ENCODE results near the gene PLA2G10.
A peak's percentile ranks its signal among the peaks of the same experiment; 100 is the strongest.
"Not testable (repeated sequence)": the region's sequence is repeated elsewhere in the genome, so short reads cannot be mapped to it uniquely, and the experiment has no call there.

Gene PLA2G10

DNA sequence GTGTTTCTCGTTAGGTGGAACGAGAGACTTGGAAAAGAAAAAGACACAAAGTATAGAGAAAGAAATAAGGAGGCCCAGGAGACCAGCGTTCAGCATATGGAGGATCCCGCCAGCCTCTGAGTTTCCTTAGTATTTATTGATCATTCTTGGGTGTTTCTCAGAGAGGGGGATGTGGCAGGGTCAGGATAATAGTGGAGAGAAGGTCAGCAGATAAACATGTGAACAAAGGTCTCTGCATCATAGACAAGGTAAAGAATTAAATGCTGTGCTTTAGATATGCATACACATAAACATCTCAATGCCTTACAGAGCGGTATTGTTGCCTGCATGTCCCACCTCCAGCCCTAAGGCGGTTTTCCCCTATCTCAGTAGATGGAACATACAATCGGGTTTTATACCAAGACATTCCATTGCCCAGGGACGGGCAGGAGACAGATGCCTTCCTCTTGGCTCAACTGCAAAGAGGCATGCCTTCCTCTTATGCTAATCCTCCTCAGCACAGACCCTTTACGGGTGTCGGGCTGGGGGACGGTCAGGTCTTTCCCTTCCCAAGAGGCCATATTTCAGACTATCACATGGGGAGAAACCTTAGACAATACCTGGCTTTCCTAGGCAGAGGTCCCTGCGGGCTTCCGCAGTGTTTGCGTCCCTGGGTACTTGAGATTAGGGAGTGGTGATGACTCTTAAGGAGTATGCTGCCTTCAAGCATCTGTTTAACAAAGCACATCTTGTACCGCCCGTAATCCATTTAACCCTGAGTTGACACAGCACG is 57.7 kb downstream of the PLA2G10 start:
- not testable (repeated sequence) for H3K36me3 ChIP-seq (ENCODE audit: insufficient read depth, low read length); H3K9me3 ChIP-seq (ENCODE audit: control insufficient read depth, insufficient read depth, low read length)
- H3K4me1 ChIP-seq (ENCODE audit: insufficient read depth, low read length): peaks cover 28% of the 10 kb centered on the region
- H3K9ac ChIP-seq (ENCODE audit: low read depth, low read length): peak overlapping the region; percentile 29

DNA sequence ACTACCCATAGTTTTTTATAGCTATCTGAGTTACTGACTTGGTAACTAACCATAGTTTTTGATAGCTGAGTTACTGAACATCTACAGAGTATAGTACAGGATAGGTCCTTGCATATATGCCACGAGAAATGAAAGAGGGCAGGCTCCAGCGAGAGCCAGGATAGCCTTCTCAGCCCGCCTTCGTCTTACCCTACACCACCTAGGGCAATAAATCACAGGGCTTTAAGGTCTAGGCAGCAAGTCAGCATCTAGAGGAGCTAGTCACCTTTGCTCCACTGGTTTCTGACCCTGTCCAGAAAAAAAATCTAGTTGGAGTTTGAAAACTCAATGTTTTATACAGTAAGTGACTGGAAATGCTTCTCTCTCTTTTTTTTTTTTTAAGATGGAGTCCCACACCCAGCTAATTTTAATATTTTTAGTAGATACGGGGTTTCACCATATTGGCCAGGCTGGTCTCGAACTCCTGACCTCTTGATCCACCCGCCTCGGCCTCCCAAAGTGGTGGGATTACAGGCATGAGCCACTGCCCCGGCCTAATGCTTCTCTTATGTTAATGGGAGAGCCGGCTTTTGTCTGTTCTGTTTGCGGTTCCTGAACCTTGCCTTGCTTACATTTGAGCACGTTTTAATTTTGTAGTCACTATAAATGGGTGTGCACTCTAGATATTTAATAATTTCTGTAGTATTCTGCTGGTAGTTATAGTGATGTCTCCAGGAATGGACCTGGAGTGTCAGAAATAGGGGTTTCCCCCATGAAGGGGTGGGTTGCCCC is 58.5 kb downstream of the PLA2G10 start:
- Histone ChIP-seq H3K9ac (ENCODE audit: low read depth, low read length) (peak overlapping the region; percentile 29), H3K36me3 (ENCODE audit: insufficient read depth, low read length) (peaks cover 4% of the 10 kb centered on the region; the same call in 1 of the 2 replicates), H3K4me1 (ENCODE audit: insufficient read depth, low read length) (peaks cover 23% of the 10 kb centered on the region), H3K9me3 (ENCODE audit: control insufficient read depth, insufficient read depth, low read length) (no peaks in the 10 kb centered on the region)

DNA sequence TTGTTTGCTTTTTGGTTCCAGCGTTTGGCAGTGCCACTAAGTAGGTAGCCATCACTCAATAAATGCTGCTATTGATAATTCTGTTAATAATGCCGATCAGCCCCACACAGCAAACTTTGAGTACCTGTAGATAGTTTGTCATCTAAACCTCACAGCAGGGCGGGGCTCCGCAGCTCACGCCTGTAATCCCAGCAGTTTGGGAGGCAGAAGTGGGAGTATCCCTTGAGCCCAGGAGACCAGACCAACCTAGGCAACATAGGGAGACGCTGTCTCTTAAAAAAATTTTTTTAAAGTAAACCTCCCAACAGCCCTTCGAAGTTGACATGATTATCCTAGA is 59.8 kb downstream of the PLA2G10 start:
- peaks cover 18% of the 10 kb centered on the region for H3K4me1 ChIP-seq (ENCODE audit: insufficient read depth, low read length)
- peak overlapping the region; percentile 97; the same call in 1 of the 2 replicates for H3K9ac ChIP-seq (ENCODE audit: low read depth, low read length)
- H3K36me3 ChIP-seq (ENCODE audit: insufficient read depth, low read length): peaks cover 2% of the 10 kb centered on the region; the same call in 1 of the 2 replicates

DNA sequence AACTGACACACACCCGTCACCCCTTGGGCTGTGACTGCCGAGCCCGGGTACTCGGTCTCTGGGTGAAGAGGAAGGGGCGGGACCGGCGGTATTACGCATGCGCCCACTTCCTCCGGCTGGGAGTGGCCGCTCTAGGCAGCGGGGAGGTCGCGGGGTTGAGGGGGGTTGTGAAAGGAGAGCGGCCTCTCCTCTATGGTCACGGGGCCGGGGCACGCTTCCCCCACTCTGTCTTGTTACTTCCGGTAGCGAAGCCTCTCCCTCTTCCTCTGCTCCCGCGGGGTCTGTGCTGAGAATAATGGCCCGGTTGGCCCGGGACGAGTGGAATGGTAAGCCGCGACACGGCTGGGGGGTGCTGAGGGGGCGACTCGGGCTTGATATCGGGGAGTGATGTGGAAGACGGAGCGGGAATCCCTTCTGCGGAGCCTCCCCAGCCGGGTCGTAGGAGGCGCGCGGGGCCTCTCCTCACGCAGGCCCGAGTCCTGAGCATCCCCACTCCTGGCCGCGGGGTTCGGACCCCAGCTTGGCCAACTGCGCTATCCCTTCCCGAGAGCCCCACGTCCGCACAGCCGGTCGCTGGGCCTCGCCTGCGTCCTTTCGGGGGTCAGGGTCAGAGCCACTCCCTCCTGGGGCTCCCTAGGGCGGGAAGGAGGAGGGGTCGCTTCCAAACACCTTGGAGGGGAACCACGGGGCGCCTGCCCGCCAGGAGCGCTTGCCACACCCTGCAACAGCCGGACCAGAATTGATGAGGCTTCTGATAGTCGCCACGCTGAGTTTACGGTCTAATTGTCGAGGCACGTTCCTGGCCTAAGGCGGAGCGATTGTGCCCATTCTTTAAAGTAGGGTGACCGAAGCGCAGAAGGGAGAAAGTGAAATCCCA is 61.2 kb downstream of the PLA2G10 start, which contains the start of gene BFAR:
Gene BFAR (plus strand): TSS at position 259 of the 877 bp plus-strand sequence. CDS start 11,396 bp downstream, outside the sequence.
- no peaks in the 10 kb centered on the region for H3K36me3 ChIP-seq (ENCODE audit: insufficient read depth, low read length)
- no peaks in the 10 kb centered on the region for H3K9me3 ChIP-seq (ENCODE audit: control insufficient read depth, insufficient read depth, low read length)
- H3K4me1 ChIP-seq (ENCODE audit: insufficient read depth, low read length): peaks cover 26% of the 10 kb centered on the region
- peak within 1 kb of the TSS; percentile 97 for H3K9ac ChIP-seq (ENCODE audit: low read depth, low read length)

More for the DNA sequence above, 59.8 kb downstream of the PLA2G10 start:
- no peaks in the 10 kb centered on the region for H3K9me3 ChIP-seq (ENCODE audit: control insufficient read depth, insufficient read depth, low read length)

DNA sequence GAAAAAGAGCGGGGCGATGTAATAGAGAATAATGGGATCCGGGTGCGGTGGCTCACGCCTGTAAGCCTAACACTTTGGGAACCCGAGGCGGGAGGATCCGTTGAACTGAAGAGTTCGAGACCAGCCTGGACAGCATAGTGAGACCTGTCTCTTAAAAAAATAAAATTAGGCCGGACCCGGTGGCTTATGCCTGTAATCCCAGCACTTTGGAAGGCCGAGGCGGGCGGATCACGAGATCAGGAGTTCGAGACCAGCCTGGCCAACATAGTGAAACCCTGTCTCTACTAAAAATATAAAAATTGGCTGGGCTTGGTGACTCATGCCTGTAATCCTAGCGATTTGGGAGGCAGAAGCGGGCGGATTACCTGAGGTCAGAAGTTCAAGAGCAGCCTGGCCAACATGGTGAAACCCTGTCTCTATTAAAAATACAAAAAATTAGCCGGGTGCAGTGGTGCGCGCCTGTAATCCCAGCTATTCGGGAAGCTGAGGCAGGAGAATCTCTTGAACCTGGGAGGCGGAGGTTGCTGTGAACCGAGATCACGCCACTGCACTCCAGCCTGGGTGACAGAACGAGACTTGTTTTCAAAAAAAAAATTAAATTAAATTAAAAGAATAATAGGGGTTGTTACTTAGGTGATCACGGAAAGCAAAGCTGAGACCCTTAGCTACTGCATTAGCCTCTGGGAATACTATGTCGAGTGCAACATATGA is 63.3 kb downstream of the PLA2G10 start:
- H3K4me1 ChIP-seq (ENCODE audit: insufficient read depth, low read length): peaks cover 20% of the 10 kb centered on the region
- H3K36me3 ChIP-seq (ENCODE audit: insufficient read depth, low read length); H3K9me3 ChIP-seq (ENCODE audit: control insufficient read depth, insufficient read depth, low read length): not testable (repeated sequence)
- H3K9ac ChIP-seq (ENCODE audit: low read depth, low read length): peak overlapping the region; percentile 96; the same call in 1 of the 2 replicates

DNA sequence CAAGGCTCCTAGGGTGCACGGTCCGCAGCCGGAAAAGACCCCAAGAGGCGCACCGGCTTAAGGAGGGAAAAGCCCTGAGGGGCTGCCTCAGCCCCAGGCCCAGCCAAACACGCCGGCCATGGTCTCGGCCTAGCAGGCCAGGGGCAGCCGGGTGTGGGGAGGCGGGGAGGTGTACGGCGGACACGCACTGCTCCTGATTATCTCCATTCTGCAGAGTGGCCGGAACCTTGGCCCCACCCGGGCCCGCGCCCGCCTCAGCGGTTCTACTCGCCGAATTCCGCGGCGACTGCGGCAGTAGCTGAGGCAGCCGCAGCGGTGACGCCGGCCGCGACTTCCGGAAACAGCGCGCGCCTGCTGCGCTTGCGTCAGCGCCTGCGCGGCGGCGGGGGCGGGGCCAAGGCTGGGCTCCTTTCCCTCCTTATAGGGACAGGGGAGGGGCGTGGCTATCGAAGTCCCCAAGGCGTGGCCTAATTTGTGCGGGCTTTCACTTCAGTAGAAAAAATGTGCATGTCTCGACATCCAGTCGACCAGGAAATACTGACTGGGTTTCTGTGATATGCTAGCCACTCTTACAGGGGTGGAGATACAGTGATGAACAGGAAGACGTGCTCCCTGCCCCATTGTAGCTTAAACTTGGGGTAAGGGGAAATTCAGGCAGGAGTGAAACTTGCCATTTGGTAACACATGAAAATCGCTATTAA is 64.0 kb downstream of the PLA2G10 start, which contains the start of gene PARN:
Gene PARN (minus strand): TSS at position 342 of the 701 bp plus-strand sequence. CDS start 135 bp downstream, at position 207.
- Histone ChIP-seq H3K4me1 (ENCODE audit: insufficient read depth, low read length) (peaks cover 15% of the 10 kb centered on the region), H3K9ac (ENCODE audit: low read depth, low read length) (peak within 1 kb of the TSS; percentile 96)

DNA sequence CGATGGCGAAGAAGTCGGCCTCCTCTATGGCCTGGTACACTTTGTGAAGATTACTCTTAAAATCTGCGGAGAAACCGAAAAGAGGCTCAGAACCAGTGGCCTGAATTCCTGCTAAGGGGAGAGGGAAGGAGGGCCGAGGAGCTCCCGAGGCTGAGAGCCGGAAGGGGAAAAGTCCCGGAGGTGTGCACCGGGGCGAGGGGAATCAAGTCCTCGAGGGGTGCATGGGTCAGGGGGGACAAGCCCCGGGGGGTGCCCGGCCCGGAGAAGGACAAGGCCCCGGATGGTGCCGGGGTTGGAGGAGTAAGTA is 64.5 kb downstream of the PLA2G10 start:
- H3K36me3 ChIP-seq (ENCODE audit: insufficient read depth, low read length): peaks cover 15% of the 10 kb centered on the region
- peak overlapping the region; percentile 96 for H3K9ac ChIP-seq (ENCODE audit: low read depth, low read length)
- H3K9me3 ChIP-seq (ENCODE audit: control insufficient read depth, insufficient read depth, low read length): no peaks in the 10 kb centered on the region
- H3K4me1 ChIP-seq (ENCODE audit: insufficient read depth, low read length): peaks cover 10% of the 10 kb centered on the region

More for the DNA sequence above, 64.0 kb downstream of the PLA2G10 start, which contains the start of gene PARN:
- H3K36me3 ChIP-seq (ENCODE audit: insufficient read depth, low read length): peaks cover 10% of the 10 kb centered on the region
- no peaks in the 10 kb centered on the region for H3K9me3 ChIP-seq (ENCODE audit: control insufficient read depth, insufficient read depth, low read length)

DNA sequence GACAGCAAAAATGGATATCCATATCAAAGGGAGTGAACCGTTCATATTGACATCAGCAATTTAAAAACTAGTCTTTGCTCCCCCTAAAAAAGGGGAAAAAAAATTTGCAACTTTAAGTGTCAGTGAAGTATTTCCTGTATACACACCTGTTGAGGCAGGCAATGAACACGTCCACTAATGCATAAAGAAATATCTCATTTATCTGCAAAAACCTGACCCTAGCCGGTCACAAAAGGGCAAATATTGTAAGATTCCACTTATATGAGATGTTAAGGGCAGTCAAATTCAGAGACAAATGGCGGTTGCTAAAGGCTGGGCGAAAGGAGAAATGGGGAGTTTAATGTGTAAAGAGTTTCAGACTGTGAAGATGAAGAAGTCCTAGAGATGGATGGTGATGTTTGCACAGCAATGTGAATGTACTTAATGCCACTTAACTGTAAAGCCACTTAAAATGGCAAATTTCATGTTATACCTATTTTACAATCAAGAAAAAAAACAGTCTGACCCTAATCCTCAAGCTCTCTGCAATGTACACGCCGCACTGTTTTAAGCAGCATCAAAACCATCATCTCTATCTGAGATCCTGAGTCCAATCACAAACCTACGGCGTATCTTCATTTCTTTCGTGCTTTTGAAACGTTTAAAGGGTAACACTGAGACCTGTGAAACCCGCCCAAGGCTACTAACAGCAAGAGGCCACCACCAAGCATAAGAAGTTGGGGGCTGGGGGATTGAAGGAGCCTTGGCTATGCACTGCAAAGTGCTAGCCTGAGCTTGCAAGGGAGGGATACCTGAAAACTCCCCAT is 65.1 kb downstream of the PLA2G10 start:
- Histone ChIP-seq H3K9me3 (ENCODE audit: control insufficient read depth, insufficient read depth, low read length) (no peaks in the 10 kb centered on the region), H3K4me1 (ENCODE audit: insufficient read depth, low read length) (peaks cover 9% of the 10 kb centered on the region), H3K36me3 (ENCODE audit: insufficient read depth, low read length) (peaks cover 19% of the 10 kb centered on the region), H3K9ac (ENCODE audit: low read depth, low read length) (peak overlapping the region; percentile 96)

DNA sequence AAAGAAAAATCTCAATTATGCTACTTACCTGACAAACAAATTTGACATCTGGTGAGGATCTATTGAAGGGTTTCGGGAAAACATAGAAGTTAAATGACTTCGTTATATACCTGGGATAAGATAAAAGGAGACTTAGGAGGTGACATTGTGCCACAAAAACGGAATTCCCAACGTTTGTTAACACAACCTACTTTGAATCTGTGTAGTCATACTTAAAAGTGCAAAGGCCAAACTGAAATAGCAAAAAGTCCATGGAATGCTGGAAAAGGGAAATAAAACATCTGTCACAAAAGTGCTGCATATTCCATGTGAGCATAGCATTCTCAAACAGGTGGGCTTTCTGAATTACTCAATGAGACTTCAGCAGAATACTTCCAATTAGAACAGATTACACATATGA is 67.0 kb downstream of the PLA2G10 start:
- H3K9me3 ChIP-seq (ENCODE audit: control insufficient read depth, insufficient read depth, low read length): no peaks in the 10 kb centered on the region
- H3K4me1 ChIP-seq (ENCODE audit: insufficient read depth, low read length): peaks cover 9% of the 10 kb centered on the region
- peaks cover 20% of the 10 kb centered on the region for H3K36me3 ChIP-seq (ENCODE audit: insufficient read depth, low read length)
- no peak overlapping the region for H3K9ac ChIP-seq (ENCODE audit: low read depth, low read length)
